RWPE2 (cell line): ENCODE data around the gene RNF123.
A peak's percentile ranks its signal among the peaks of the same experiment; 100 is the strongest.

Source experiments
- ATAC-seq: fragments of 200-7000 bp; cut with Tn5 transposase; 3 replicates; pipeline ENCODE4 v1.9.1; 2021; ENCODE audit warnings: low read depth
- DNase-seq: peaks from one replicate; pipeline ENCODE4 v3.0.0-alpha.2; 2020; ENCODE audit warnings: low spot score
- H3K27ac ChIP-seq: fragments of 450-650 bp; 2 replicates; pipeline ENCODE4 v1.5.1; 2017; ENCODE audit warnings: mild to moderate bottlenecking; ENCODE audit not compliant: poor library complexity, severe bottlenecking
- H3K27me3 ChIP-seq: fragments of 250-450 bp; sonication (Bioruptor Pico); 2 replicates; pipeline ENCODE4 v1.5.1; 2021; ENCODE audit warnings: mild to moderate bottlenecking, moderate library complexity; ENCODE audit not compliant: insufficient read depth, poor library complexity, severe bottlenecking
- H3K36me3 ChIP-seq: fragments of 250-450 bp; sonication (Bioruptor Pico); 2 replicates; pipeline ENCODE4 v1.5.1; 2020; ENCODE audit warnings: low read depth, mild to moderate bottlenecking, moderate library complexity
- H3K4me1 ChIP-seq: fragments of 250-450 bp; sonication (Bioruptor Pico); 2 replicates; pipeline ENCODE4 v1.5.1; 2021; ENCODE audit warnings: mild to moderate bottlenecking, moderate library complexity; ENCODE audit not compliant: insufficient read depth, poor library complexity, severe bottlenecking
- H3K4me3 ChIP-seq: fragments of 250-450 bp; sonication (Bioruptor Pico); 2 replicates; pipeline ENCODE4 v1.5.1; 2021; ENCODE audit warnings: mild to moderate bottlenecking, moderate library complexity; ENCODE audit not compliant: severe bottlenecking
- H3K9me3 ChIP-seq: fragments of 250-450 bp; sonication (Bioruptor Pico); 2 replicates; pipeline ENCODE4 v1.5.1; 2021; ENCODE audit warnings: mild to moderate bottlenecking, moderate library complexity; ENCODE audit not compliant: severe bottlenecking
- CTCF ChIP-seq: fragments of 450-650 bp; IDR thresholded peaks from one replicate; pipeline ENCODE4 v1.5.1; 2017; ENCODE audit warnings: mild to moderate bottlenecking, moderate library complexity; ENCODE audit not compliant: poor library complexity, severe bottlenecking

The RNF123 gene

GRCh38 chr3:49712631-49713317 is 23.4 kb downstream of the RNF123 start:
- no peak for DNase-seq
- no peaks in the 10 kb centered on the region for H3K4me1 ChIP-seq
- no peaks in the 10 kb centered on the region; the same call in 1 of the 2 replicates for H3K36me3 ChIP-seq
- no peak overlapping the region for H3K4me3 ChIP-seq
- H3K9me3 ChIP-seq: no peaks in the 10 kb centered on the region
- no peaks in the 10 kb centered on the region for H3K27me3 ChIP-seq
- no peak for TF ChIP-seq CTCF
- no peak for ATAC-seq
- no peak overlapping the region for H3K27ac ChIP-seq

- TF ChIP-seq CTCF: no peak
- no peaks in the 10 kb centered on the region; the same call in 1 of the 2 replicates for H3K36me3 ChIP-seq
- ATAC-seq: no peak
- no peaks in the 10 kb centered on the region for H3K9me3 ChIP-seq
- peak; percentile 56 for DNase-seq
- H3K27me3 ChIP-seq: no peaks in the 10 kb centered on the region
- no peak overlapping the region for H3K27ac ChIP-seq
- no peak overlapping the region for H3K4me3 ChIP-seq
- no peaks in the 10 kb centered on the region for H3K4me1 ChIP-seq
Observed at GRCh38 chr3:49713336-49714105, 24.2 kb downstream of the RNF123 start.

- no peak overlapping the region for H3K4me3 ChIP-seq
- H3K27me3 ChIP-seq: no peaks in the 10 kb centered on the region
- H3K4me1 ChIP-seq: no peaks in the 10 kb centered on the region
- TF ChIP-seq CTCF: no peak
- no peak overlapping the region for H3K27ac ChIP-seq
- H3K9me3 ChIP-seq: no peaks in the 10 kb centered on the region
- H3K36me3 ChIP-seq: no peaks in the 10 kb centered on the region; the same call in 1 of the 2 replicates
- DNase-seq (peak; percentile 48), ATAC-seq (no peak)
Observed at GRCh38 chr3:49714728-49715550, 25.6 kb downstream of the RNF123 start.

- Histone ChIP-seq H3K4me3 (no peak overlapping the region), H3K27ac (no peak overlapping the region), H3K9me3 (no peaks in the 10 kb centered on the region), H3K36me3 (peaks cover 3% of the 10 kb centered on the region), H3K4me1 (no peaks in the 10 kb centered on the region), H3K27me3 (no peaks in the 10 kb centered on the region)
- ATAC-seq (no peak), DNase-seq (no peak)
- no peak for TF ChIP-seq CTCF
Observed at GRCh38 chr3:49715611-49716121, 26.3 kb downstream of the RNF123 start.
